Activated T-cell treated with anti-CD3 and anti-CD28 coated beads, Interleukin-2, amount 50 U/mL, for 48 hours (primary cell): ENCODE results near the gene RNF121.
"Not testable (repeated sequence)": the region's sequence is repeated elsewhere in the genome, so short reads cannot be mapped to it uniquely, and the experiment has no call there.

Experiments used
- DNase-seq, 2 experiments: peaks; one replicate each; pipeline ENCODE4 v3.0.0-alpha.2; 2020

The RNF121 gene

GRCh38 chr11:71928737-71929443 is at the start of gene RNF121:
Gene RNF121 (plus strand): TSS chr11:71929046. CDS start chr11:71929062, 16 bp downstream.
- DNase-seq = peak; percentile 98

- DNase-seq = not testable (repeated sequence)
Measured at GRCh38 chr11:71885806-71886205, 43.0 kb upstream of the RNF121 start.

DNA sequence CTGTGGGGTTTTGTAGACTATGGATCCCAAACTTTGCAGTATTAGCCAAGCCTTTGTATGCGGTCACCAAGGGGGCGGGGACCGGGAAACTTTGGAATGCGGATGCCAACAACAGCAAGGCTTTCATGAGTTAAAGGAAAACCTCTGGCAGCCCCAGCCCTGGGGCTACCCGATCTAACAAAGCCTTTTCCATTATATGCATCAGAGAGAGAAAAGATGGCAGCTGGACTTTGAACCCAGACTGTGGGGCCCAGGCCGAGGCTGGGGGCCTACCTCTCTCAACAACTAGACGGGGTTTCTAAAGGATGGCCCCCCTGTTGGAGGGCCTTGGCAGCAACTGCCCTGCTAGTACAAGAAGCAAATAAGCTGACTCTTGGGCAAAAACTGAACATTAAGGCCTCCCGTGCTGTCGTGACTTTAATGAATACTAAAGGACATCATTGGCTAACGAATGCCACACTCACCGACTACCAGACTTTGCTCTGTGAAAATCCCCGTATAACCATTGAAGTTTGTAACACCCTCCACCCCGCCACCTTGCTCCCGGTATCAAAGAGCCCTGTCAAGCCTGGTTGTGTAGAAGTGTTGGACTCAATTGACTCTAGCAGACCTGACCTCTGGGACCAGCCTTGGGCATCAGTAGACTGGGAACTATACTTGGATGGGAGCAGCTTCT is 40.4 kb upstream of the RNF121 start:
- not testable (repeated sequence) for DNase-seq

DNA sequence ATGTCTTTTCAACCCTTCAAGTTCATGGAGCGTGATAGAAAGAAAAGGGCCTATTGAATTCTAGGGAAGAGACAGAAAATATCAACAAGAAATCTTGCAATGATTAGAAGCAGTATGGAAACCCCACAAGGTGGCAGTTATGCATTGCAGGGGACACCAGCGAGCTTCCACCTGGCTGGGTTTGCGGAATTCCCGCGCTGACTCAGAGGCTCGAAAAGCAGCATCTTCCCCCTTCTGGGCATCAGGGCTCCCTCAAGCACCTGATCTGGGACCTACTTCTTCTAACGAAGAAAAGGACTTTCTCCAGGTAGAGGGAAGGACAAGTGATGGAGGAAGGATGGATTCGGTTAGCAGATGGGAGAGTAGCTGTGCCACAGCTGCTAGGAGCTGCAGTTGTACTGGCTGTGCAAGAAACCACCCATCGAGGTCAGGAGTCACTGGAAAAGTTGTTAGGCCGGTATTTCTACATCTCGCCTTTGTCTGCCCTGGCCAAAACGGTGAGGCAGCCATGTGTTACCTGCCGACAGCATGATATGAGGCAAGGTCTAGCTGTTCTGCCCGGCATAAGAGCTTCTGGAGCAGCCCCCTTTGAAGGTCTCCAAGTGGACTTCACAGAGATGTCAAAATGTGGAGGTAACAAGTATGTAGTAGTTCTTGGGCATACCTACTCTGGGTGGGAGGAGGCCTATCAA is 39.5 kb upstream of the RNF121 start:
- not testable (repeated sequence) for DNase-seq

GRCh38 chr11:71895961-71896360 is 32.9 kb upstream of the RNF121 start:
- DNase-seq = no peak

- not testable (repeated sequence) for DNase-seq
Measured at GRCh38 chr11:71901137-71901536, 27.7 kb upstream of the RNF121 start.

DNA sequence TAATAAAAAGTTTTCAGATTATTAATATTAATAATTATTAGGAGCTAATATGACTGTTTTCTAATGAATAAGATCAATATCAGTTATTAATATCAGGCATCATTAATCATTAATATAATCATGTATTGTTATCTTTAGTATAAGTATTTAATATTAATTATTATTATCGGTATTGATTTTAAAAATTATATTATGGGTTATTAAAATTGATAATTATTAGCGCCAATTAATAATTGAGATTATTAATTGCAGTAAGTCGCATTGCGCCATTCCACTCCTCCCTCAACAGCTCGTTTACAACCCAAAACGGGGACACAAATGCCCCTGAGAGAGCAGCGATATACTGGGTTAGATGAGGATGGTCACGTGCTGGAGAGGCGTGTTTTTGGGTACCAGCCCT is 20.6 kb upstream of the RNF121 start:
- DNase-seq = no peak

DNA sequence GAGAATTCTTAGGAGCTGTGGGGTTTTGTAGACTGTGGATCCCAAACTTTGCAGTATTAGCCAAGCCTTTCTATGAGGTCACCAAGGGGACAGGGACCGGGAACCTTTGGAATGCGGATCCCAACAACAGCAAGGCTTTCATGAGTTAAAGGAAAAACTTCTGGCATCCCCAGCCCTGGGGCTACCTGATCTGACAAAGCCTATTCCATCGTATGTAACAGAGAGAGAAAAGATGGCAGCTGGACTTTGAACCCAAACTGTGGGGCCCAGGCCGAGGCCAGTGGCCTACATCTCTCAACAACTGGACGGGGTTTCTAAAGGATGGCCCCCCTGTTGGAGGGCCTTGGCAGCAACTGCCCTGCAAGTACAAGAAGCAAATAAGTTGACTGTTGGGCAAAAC is 18.1 kb upstream of the RNF121 start:
- DNase-seq = not testable (repeated sequence)

DNA sequence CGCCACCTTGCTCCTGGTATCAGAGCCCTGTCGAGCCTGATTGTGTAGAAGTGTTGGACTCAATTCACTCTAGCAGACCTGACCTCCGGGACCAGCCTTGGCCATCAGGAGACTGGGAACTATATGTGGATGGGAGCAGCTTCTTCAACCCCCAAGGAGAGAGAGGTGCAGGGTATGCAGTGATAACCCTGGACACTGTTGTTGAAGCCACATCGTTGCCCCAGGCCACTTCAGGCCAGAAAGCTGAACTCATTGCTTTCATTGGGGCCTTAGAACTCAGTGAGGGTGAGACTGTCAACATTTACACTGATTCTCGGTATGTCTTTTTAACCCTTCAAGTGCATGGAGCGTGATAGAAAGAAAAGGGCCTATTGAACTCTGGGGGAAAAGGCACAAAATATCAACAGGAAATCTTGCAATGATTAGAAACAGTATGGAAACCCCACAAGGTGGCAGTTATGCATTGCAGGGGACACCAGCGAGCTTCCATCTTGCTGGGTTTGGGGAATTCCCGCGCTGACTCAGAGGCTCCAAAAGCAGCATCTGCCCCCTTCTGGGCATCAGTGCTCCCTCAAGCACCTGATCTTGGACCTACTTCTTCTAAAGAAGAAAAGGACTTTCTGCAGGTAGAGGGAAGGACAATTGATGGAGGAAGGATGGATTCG is 17.4 kb upstream of the RNF121 start:
- DNase-seq = peak; percentile 73 to 76

DNA sequence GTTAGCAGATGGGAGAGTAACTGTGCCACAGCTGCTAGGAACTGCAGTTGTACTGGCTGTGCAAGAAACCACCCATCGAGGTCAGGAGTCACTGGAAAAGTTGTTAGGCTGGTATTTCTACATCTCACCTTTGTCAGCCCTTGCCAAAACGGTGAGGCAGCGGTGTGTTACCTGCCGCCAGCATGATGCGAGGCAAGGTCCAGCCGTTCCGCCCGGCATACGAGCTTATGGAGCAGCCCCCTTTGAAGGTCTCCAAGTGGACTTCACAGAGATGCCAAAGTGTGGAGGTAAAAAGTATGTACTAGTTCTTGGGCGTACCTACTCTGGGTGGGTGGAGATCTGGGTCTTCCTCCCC is 16.9 kb upstream of the RNF121 start:
- not testable (repeated sequence) for DNase-seq

GRCh38 chr11:71913756-71914526 is 14.9 kb upstream of the RNF121 start:
- no peak for DNase-seq

DNA sequence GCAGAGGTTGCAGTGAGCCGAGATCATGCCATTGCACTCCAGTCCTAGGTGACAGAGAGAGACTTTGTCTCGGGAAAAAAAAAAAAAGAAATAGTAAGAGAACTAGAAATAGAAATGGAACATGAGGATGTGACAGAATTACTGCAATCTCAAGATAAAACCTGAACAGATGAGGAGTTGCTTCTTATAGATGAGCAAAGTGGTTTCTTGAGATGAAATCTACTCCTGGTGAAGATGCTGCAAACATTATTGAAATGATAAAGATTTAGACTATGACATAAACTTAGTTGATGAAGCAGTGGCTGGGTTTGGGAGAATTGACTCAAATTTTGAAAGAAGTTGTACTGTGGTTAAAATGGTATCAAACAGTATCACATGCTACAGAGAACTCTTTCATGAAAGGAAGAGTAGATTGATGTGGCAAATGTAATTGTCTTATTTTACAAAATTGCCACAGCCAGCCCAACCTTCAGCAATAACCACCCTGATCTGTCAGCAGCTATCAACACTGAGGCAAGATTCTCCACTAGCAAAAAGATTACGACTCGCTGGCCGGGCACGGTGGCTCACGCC is 14.1 kb upstream of the RNF121 start:
- no peak for DNase-seq

- no peak for DNase-seq
Measured at GRCh38 chr11:71917646-71918140, 11.2 kb upstream of the RNF121 start.

GRCh38 chr11:71927820-71928736 is 768 bp upstream of the RNF121 start, which contains the start of gene XNDC1N:
Gene XNDC1N (minus strand): TSS chr11:71928594. CDS start chr11:71923353, 5,241 bp downstream.
- peak; percentile 85 for DNase-seq

DNA sequence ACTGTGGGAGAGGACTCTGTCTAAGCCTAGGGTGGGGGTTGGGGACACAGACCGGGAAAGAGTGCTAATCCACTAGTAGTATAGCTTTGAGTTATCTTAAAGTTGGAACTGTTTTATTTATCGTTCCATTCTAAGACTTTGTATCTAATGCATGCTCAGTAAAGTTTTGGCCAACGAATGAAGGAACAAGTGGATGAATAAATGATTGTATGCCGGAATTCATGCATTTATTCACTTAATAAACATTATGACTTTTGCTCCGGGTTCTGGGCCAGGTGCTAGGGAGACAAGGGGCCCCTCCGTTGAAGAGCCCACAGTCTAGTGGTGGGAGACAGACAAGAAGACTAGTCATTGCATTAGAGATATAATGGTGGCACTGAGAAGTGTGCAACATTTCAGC is 645 bp downstream of the RNF121 start:
- no peak for DNase-seq

DNA sequence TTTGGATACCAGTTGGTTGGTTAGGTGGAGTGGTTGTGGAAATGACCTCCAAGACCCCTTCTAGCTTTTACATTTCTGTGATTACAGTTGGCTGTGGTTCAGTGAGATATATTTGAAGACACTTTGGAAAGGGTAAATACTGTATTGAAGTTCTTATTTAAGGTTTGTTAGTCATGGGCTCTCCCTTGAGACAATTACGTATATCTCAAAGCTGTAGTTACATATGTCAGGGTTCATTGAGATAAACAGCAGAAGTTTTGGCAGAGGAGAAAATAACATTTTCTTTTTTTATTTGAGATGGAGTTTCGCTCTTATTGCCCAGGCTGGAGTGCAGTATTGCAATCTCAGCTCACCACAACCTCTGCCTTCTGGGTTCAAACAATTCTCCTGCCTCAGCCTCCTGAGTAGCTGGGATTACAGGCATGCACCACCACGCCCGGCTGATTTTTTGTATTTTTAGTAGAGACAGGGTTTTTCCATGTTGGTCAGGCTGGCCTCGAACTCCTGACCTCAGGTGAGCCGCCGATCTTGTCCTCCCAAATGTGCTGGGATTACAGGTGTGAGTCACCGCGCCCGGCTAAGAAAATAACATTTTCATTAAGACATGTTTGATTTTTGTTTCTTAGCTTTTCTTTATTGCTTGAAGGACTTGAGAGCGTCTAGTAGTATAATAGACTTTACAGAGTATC is 1.9 kb downstream of the RNF121 start:
- peak; percentile 43 for DNase-seq

DNA sequence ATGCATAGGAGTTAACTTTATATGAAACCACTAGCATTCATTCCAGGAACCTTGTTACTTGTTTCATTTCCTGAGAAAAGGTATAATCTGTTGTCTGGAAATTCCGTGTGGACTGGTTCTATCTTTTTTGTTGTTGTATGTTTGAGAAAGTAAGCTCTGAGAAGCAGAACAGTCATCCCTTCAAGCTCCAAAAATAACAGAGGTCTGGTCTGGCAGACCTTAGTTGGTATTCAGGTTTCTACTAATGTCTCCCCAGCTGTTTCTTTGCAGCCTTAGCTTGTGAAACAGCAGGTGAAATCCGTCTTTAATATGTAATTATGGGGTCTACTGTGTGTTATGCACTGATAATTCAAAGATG is 2.4 kb downstream of the RNF121 start:
- no peak for DNase-seq

GRCh38 chr11:71933141-71933933 is 4.5 kb downstream of the RNF121 start:
- no peak for DNase-seq

GRCh38 chr11:71934213-71934612 is 5.4 kb downstream of the RNF121 start:
- no peak for DNase-seq
